GM12864 (cell line): ENCODE results near the gene MSN.
A peak's percentile ranks its signal among the peaks of the same experiment; 100 is the strongest.

Experiments
- DNase-seq: peaks from one replicate; pipeline ENCODE4 v3.0.0-alpha.2; 2011; ENCODE audit warnings: low read depth
- H3K4me3 ChIP-seq: 2 replicates; pipeline ENCODE4 v1.5.1; 2011; ENCODE audit warnings: mild to moderate bottlenecking, low read depth, low read length, control low read depth
- CTCF ChIP-seq: IDR thresholded peaks from 2 replicates; pipeline ENCODE4 v1.5.1; 2011; ENCODE audit warnings: low read depth, mild to moderate bottlenecking, moderate library complexity, low read length, control low read depth, inconsistent platforms; ENCODE audit errors: missing control alignments

Gene MSN

GRCh38 chrX:65744965-65745364, 77.5 kb downstream of the MSN start:
- DNase-seq = no peak
- TF ChIP-seq CTCF = no peak

GRCh38 chrX:65745427-65745826, 78.0 kb downstream of the MSN start:
- no peak overlapping the region for H3K4me3 ChIP-seq
- no peak for TF ChIP-seq CTCF
- no peak for DNase-seq

More at GRCh38 chrX:65744965-65745364, 77.5 kb downstream of the MSN start:
- no peak overlapping the region for H3K4me3 ChIP-seq

GRCh38 chrX:65745992-65746391, 78.5 kb downstream of the MSN start:
- H3K4me3 ChIP-seq = no peak overlapping the region
- DNase-seq = no peak
- TF ChIP-seq CTCF = no peak

GRCh38 chrX:65750674-65751469, 83.4 kb downstream of the MSN start:
- peak; percentile 52 for DNase-seq
- TF ChIP-seq CTCF = no peak

GRCh38 chrX:65751519-65751918, 84.1 kb downstream of the MSN start:
- H3K4me3 ChIP-seq = no peak overlapping the region
- TF ChIP-seq CTCF = no peak

More at GRCh38 chrX:65750674-65751469, 83.4 kb downstream of the MSN start:
- no peak overlapping the region for H3K4me3 ChIP-seq

GRCh38 chrX:65752294-65752693, 84.8 kb downstream of the MSN start:
- no peak for DNase-seq
- no peak overlapping the region for H3K4me3 ChIP-seq
- no peak for TF ChIP-seq CTCF

More at GRCh38 chrX:65751519-65751918, 84.1 kb downstream of the MSN start:
- no peak for DNase-seq

GRCh38 chrX:65755786-65756185, 88.3 kb downstream of the MSN start:
- TF ChIP-seq CTCF = no peak
- no peak overlapping the region for H3K4me3 ChIP-seq
- DNase-seq = no peak
